ENCODE measurements around the gene MRGPRG.

Gene MRGPRG

GRCh38 chr11:3230636-3231549, 12.3 kb upstream of the MRGPRG start:
- DNase-seq (ENCODE audit: low spot score in 2 of 2): no peak

GRCh38 chr11:3229673-3230630, 11.3 kb upstream of the MRGPRG start:
- Mint-ChIP-seq H3K27me3 (peaks cover 21% of the 10 kb centered on the region), H3K9me3 (peaks cover 2% of the 10 kb centered on the region), H3K27ac (no peak overlapping the region), H3K4me3 (no peak overlapping the region), H3K36me3 (peaks cover 3% of the 10 kb centered on the region), H3K4me1 (no peaks in the 10 kb centered on the region)
- no peak for DNase-seq (ENCODE audit: low spot score in 2 of 2)
- ATAC-seq (ENCODE audit: low read depth): no peak

More at GRCh38 chr11:3230636-3231549, 12.3 kb upstream of the MRGPRG start:
- peaks cover 3% of the 10 kb centered on the region for H3K36me3 Mint-ChIP-seq
- no peak overlapping the region for H3K27ac Mint-ChIP-seq
- peaks cover 2% of the 10 kb centered on the region for H3K9me3 Mint-ChIP-seq
- peaks cover 22% of the 10 kb centered on the region for H3K27me3 Mint-ChIP-seq
- no peak overlapping the region for H3K4me3 Mint-ChIP-seq
- ATAC-seq (ENCODE audit: low read depth): no peak
- H3K4me1 Mint-ChIP-seq: no peaks in the 10 kb centered on the region

DNA sequence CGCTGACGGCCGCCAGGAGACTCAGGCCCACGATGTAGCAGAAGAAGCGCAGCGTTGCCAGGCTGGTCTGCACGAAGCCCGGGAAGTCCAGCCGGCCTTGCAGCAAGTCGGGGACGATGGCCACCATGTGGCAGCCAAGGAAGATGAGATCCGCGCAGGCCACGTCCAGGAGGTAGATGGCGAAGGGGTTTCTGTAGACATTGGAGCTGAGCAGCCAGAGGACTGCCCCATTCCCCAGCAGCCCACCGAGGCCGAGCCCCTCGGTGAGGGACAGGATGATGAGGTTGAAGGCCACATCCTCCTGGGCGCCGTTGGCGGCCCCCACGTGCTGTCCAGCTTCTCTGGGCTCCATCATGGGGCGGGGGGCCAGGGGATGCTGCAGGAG, 9.8 kb upstream of the MRGPRG start:
- Mint-ChIP-seq H3K36me3 (no peaks in the 10 kb centered on the region), H3K9me3 (no peaks in the 10 kb centered on the region), H3K4me1 (no peaks in the 10 kb centered on the region), H3K4me3 (no peak overlapping the region), H3K27ac (no peak overlapping the region), H3K27me3 (peaks cover 21% of the 10 kb centered on the region)
- no peak for DNase-seq (ENCODE audit: low spot score in 2 of 2)
- ATAC-seq (ENCODE audit: low read depth): no peak

DNA sequence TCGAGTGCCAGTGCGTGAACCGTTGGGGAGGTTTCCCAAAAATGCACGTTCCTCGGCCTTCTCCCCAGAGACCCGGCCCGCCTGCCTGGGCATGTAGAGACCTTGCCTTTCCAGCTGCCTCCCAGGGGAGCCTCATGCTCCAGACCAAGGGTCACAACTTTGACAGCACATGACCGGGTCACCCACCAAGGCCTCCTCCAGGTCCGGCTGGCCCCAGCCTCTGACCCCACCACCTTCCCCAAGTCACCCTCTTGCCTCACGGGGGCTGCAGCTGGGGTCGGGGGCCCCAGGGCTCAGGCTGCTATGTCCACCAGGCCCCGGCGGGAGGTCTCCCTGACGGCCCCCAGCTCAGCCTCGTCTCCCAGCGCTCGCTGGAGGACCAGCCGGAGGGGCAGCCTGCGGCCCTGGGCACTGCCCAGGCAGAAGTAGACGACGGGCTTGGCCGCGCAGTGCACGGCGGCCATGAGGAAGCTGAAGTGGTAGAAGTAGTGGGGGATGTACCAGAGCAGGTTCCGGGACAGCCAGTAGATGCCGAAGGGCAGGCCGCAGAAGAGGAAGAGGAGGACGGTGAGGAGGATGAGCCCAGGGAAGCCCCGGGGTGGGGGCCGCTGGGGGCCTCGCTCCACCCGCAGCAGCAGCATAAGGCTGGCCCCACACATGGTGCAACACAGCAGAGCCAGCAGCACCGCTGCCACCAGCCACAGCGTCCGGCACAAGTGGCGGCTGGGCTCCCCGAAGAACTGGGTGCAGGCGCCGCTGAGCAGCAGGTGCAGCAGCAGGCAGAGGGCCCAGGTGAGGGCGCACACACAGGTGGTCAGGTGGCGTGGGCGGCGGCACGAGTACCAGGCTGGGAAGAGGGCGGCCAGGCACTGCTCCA, 9.2 kb upstream of the MRGPRG start:
- no peak for ATAC-seq (ENCODE audit: low read depth)
- Mint-ChIP-seq H3K27ac (no peak overlapping the region), H3K4me3 (no peak overlapping the region), H3K4me1 (no peaks in the 10 kb centered on the region), H3K9me3 (no peaks in the 10 kb centered on the region), H3K36me3 (no peaks in the 10 kb centered on the region), H3K27me3 (peaks cover 22% of the 10 kb centered on the region)
- no peak for DNase-seq (ENCODE audit: low spot score in 2 of 2)

DNA sequence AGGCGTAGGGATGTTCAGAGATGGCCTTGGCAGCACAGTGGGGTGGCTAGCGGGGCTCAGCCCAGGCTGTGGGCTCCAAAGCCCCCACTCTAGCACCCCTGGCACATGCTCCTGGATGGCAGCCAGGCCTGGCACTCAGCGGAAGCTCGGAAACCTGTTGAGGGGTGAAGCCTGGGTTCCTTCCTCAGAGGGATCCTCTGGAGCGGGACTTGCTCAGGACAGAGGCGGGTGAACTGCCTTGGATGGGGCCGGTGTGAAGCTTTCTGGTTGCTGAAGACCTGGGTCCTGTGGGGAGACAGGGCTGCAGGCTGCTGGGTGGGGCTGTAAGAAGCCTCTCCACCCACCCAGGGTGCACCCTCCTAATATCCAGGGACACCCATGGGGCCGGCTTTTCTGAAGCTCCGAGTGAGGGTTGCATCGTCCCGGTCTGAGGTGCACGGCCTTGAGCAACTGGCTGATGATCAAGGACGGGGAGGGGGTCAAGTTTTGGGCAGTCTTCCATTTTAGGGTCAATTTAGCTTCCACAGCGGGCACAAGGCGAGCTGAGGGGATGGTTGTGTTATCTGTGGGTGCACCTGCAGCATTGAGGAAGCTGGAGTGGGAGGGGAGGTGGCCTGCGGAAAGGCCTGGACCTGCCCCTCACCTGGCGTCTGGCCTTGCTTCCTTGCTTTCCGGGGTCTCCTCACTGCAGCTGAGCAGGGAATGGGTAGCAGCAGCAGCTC, 8.4 kb upstream of the MRGPRG start:
- Mint-ChIP-seq H3K27ac (no peak overlapping the region), H3K4me1 (no peaks in the 10 kb centered on the region), H3K36me3 (no peaks in the 10 kb centered on the region), H3K27me3 (peaks cover 28% of the 10 kb centered on the region), H3K9me3 (no peaks in the 10 kb centered on the region), H3K4me3 (no peak overlapping the region)
- ATAC-seq (ENCODE audit: low read depth) (no peak), DNase-seq (ENCODE audit: low spot score in 2 of 2) (no peak)

- H3K9me3 Mint-ChIP-seq: no peaks in the 10 kb centered on the region
- peaks cover 27% of the 10 kb centered on the region for H3K27me3 Mint-ChIP-seq
- ATAC-seq (ENCODE audit: low read depth) (no peak), DNase-seq (ENCODE audit: low spot score in 2 of 2) (no peak)
- no peak overlapping the region for H3K4me3 Mint-ChIP-seq
- no peaks in the 10 kb centered on the region for H3K4me1 Mint-ChIP-seq
- H3K36me3 Mint-ChIP-seq: no peaks in the 10 kb centered on the region
- H3K27ac Mint-ChIP-seq: no peak overlapping the region
Measured at GRCh38 chr11:3225826-3226750, 7.5 kb upstream of the MRGPRG start.

DNA sequence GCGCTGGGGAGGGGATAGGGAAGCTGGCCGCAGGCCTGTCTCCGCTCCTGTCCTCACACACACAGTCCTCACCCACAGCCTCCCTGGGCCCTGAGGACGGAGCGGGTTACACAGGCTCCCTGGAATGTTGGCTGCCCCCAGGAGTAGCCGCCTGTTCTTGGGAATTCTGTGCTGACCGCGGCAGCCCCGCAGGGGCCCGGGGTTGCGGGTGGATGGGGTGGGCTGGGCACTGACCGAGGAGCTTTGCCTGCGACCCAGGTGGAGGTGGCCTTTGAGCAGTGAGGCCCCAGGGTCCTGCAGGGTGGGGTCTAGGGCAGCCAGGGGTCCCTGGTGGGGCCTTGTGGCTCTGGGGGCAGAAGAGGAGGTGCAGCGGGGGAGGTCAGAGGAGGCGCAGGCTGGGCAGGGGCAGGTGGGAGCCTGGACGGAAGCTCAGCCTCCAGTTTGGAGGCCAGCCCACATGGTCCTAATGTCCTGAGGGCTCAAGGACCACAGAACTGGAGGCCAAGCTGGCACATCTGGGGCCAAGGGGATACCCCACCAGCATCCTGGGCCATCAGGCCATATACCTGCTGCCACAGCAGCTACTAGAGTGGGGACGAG, 6.6 kb upstream of the MRGPRG start:
- DNase-seq (ENCODE audit: low spot score in 2 of 2) (no peak), ATAC-seq (ENCODE audit: low read depth) (no peak)
- H3K36me3 Mint-ChIP-seq: no peaks in the 10 kb centered on the region
- H3K4me1 Mint-ChIP-seq: peaks cover 2% of the 10 kb centered on the region
- H3K9me3 Mint-ChIP-seq: no peaks in the 10 kb centered on the region
- H3K4me3 Mint-ChIP-seq: no peak overlapping the region
- H3K27me3 Mint-ChIP-seq: peaks cover 27% of the 10 kb centered on the region
- no peak overlapping the region for H3K27ac Mint-ChIP-seq

- peaks cover 2% of the 10 kb centered on the region for H3K4me1 Mint-ChIP-seq
- no peaks in the 10 kb centered on the region for H3K9me3 Mint-ChIP-seq
- no peak for ATAC-seq (ENCODE audit: low read depth)
- peaks cover 30% of the 10 kb centered on the region for H3K27me3 Mint-ChIP-seq
- H3K4me3 Mint-ChIP-seq: no peak overlapping the region
- no peak overlapping the region for H3K27ac Mint-ChIP-seq
- H3K36me3 Mint-ChIP-seq: no peaks in the 10 kb centered on the region
- no peak for DNase-seq (ENCODE audit: low spot score in 2 of 2)
Measured at GRCh38 chr11:3224401-3225057, 5.9 kb upstream of the MRGPRG start.

GRCh38 chr11:3223932-3224381, 5.3 kb upstream of the MRGPRG start:
- ATAC-seq (ENCODE audit: low read depth) (no peak), DNase-seq (ENCODE audit: low spot score in 2 of 2) (no peak)
- H3K4me3 Mint-ChIP-seq: no peak overlapping the region
- H3K4me1 Mint-ChIP-seq: peaks cover 2% of the 10 kb centered on the region
- H3K27ac Mint-ChIP-seq: no peak overlapping the region
- peaks cover 30% of the 10 kb centered on the region for H3K27me3 Mint-ChIP-seq
- H3K9me3 Mint-ChIP-seq: no peaks in the 10 kb centered on the region
- H3K36me3 Mint-ChIP-seq: no peaks in the 10 kb centered on the region

DNA sequence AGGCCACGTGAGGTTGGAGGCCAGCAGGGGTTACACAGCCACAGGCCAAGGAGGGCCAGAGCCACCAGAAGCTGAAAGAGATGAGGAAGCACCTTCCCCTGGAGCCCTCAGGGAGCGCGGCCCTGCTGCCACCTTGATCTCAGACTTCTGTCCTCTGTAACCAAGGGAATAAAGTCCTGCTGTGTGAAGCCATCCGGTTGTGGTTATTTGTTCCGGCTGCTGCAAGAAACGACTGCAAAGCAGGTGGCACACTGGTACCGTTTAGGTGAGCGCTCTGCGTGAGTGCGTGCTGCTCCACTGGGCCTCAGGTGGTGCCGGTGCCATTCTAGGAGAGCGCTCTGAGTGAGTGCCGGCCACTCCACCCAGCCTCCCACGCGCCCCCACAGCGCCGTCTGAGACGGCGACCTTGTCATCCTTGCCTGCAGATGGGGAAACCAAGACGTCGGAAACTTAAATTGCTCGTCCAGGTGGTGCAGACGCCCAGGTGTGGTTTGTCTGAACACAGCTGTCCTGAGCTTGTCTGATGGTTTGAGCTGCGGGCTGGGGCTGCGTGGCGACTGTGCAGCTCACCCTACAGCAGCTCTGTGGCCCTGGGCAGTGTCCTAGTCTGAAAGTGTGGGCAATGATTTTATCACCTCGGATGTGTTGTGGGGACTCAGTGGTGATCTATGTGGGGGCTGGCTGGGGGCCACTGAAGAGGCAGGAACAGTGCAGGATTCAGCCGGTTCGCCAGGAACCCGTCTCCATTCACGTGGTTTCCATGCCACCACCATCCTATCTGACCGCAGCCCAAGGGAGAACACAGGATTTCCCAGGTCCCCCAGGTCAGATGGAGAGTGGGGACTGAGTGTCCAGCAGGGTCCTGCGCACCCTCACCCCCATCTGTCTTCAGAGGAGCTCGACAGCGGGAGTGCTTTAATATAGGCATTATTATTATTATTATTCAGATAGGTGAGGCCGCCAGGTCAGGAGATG, 4.6 kb upstream of the MRGPRG start:
- Mint-ChIP-seq H3K36me3 (no peaks in the 10 kb centered on the region), H3K27me3 (peaks cover 28% of the 10 kb centered on the region), H3K4me3 (no peak overlapping the region), H3K27ac (no peak overlapping the region), H3K9me3 (no peaks in the 10 kb centered on the region), H3K4me1 (peaks cover 2% of the 10 kb centered on the region)
- ATAC-seq (ENCODE audit: low read depth): no peak
- no peak for DNase-seq (ENCODE audit: low spot score in 2 of 2)
